Right lobe of liver (tissue), 4 donors: ENCODE results near the gene ZCCHC14.

Experiments used
- CTCF ChIP-seq, 4 donors: fragments of 200-600 bp in 3 of 4; fragments of 450-650 bp in 1 of 4; IDR thresholded peaks; one replicate each; pipeline versions ENCODE4 v1.5.1 to v1.8.0; 2016 to 2022; ENCODE audit warnings: antibody characterized with exemption in 4 of 4, mild to moderate bottlenecking in 2 of 4
- POLR2A ChIP-seq: fragments of 450-650 bp; IDR thresholded peaks from one replicate; pipeline ENCODE4 v1.6.1; 2017; ENCODE audit warnings: antibody characterized with exemption, mild to moderate bottlenecking
- donor health status: DM: no; HTN: no; CAD: no.
- donor health status: DM: no; HTN: no; CAD: no.
- donor health status: DM: no; HTN: yes; CAD: no.

DNA sequence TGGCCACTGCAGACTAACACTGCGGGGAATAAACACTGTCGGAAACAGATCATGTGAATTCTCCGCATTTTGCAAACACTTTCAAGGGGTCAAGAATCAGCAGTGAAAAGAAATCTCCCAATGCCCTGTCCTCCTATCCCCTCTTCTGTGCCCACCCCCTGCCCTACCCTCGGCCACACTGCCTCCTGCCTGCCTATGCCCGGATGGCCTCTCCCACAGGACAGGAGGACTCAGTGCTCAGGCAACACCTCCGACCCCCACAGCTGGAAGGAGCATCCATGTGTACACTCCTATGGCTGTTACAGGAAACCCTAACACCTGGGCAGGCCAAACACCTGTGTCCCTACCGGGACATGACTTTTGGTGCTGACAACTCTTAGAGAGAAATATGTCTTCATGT is 133.7 kb downstream of the ZCCHC14 start:
- TF ChIP-seq CTCF (IDR thresholded peaks at IDR 0.05) = no peak
- no peak for TF ChIP-seq POLR2A
